PC-9 (cell line): ENCODE measurements around the gene FZD7.

Experiments used
- CTCF ChIP-seq: fragments of 200-600 bp; sonication (generic); conservative IDR thresholded peaks from 2 replicates; pipeline ENCODE4 v1.6.1; 2017; ENCODE audit warnings: mixed run types, antibody characterized with exemption, mild to moderate bottlenecking, moderate library complexity
- EZH2 ChIP-seq: fragments of 200-600 bp; sonication (generic); IDR thresholded peaks from 2 replicates; pipeline ENCODE4 v1.8.0; 2017; ENCODE audit warnings: antibody characterized with exemption, low read depth

DNA sequence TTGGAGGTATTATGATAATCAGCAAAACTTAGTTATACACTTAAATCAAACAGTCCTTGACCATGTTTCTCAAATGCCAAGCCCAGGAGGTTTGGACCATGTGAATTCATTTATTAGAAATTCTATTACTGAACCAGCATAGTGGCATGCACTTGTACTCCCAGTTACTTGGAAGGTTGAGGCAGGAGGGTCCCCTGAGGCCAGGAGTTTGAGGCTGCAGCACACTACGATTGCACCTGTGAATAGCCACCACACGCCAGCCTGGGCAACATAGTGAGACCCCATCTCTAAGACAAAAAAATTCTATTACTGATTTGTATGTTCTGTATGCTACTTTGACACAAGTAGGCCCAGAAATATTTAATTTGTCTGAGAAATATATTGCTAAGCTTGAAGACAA lies 43.6 kb upstream of the FZD7 start:
- TF ChIP-seq CTCF (no peak), EZH2 (no peak)
